A549 (cell line): ENCODE results near the gene CBX4.

Experiments used
- CTCF ChIP-seq: fragments of >200 bp; sonication (Bioruptor Twin); formaldehyde crosslinking; IDR thresholded peaks from 3 replicates; pipeline ENCODE4 v1.5.1; 2016
- ELK1 ChIP-seq: fragments of 150-350 bp; IDR thresholded peaks from 2 replicates; pipeline ENCODE4 v1.6.1; 2014; ENCODE audit warnings: low read depth, mild to moderate bottlenecking, low read length
- EP300 ChIP-seq, 2 experiments: fragments of >200 bp; sonication (Bioruptor Twin); formaldehyde crosslinking; IDR thresholded peaks; 2 replicates in 1 of 2; 3 replicates in 1 of 2; pipeline ENCODE4 v1.6.1; 2016 to 2017
- MAFK ChIP-seq: fragments of 450-650 bp; IDR thresholded peaks from 2 replicates; pipeline ENCODE4 v1.6.1; 2014; ENCODE audit not compliant: partially characterized antibody
- PBX3 ChIP-seq: IDR thresholded peaks from 2 replicates; pipeline ENCODE4 v1.6.1; 2012
- REST ChIP-seq: fragments of 200-600 bp; sonication (generic); IDR thresholded peaks from 2 replicates; pipeline ENCODE4 v1.6.1; 2016; ENCODE audit warnings: antibody characterized with exemption, mild to moderate bottlenecking, moderate library complexity

DNA sequence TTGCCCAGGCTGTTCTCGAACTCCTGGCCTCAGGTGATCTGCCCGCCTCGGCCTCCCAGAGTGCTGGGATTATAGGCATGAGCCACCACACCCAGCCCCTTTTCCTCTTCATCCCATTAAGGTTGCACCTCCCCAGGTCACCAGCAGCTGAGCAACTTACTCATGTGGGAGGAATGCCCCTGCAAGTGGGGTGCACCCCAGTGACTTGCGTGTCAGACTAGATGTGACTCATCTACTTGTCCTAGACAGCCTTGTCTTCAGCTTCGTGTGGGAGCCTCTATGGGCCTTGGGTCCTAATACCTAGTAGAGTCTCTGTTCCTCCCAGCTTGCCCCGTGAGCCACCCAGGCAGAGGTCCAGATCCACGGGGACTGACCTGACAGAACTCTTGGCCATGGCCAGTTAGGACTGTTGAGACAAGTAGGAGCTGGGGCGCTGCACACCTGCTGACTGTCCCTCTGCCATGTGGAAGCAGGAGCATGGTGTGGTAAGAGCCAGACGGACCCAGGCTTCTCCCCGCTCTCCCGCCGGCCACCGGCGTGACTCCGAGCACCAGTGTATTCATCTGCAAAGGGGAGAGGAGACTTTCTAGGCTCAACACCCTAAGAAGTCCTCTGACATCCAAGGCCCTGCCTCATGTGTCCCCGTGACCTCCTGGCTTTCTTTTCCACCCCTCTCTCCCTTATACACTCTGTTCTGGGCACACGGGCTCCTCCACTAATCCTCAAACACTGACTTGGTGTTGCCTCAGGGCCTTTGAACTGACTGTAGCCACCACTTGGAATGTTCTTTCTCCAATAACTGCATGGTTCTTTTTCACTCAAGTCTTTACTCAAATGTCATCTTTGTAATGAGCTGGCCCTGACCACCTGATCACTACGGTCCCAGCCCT, 11.6 kb upstream of the CBX4 start:
- TF ChIP-seq EP300 (IDR thresholded peaks at IDR 0.05) (no peak; a peak in 1 of 5 replicates), CTCF (no peak), REST (no peak), ELK1 (no peak), MAFK (no peak), PBX3 (peak; percentile 63; the same call in 1 of the 2 replicates)
